Small intestine (tissue), 7 donors: ENCODE measurements around the gene R3HDM2. TPM values are rescaled to one million over a fixed set of nuclear protein-coding genes. Genes with fewer than 3 reads are reported as not detected.

Source experiments
- DNase-seq, 2 donors: peaks; one replicate each; pipeline versions ENCODE4 v3.0.0 to v3.0.0-alpha.2; 2013
- FAIRE-seq: peaks from 2 replicates; lab custom pipeline; 2012; peaks lifted over from hg19 to GRCh38; lab: Jason Lieb, UNC
- H3K27ac ChIP-seq, 3 donors: one replicate each; pipeline ENCODE4 v1.5.1; 2013; ENCODE audit warnings: low read length in 2 of 3, mild to moderate bottlenecking in 2 of 3, control low read depth in 1 of 3, inconsistent platforms in 1 of 3, low read depth in 1 of 3, moderate library complexity in 1 of 3
- H3K27me3 ChIP-seq, 3 donors: one replicate each; pipeline ENCODE4 v1.6.1; 2013; ENCODE audit warnings: low read length in 3 of 3, inconsistent platforms in 1 of 3; ENCODE audit not compliant: control insufficient read depth in 3 of 3, insufficient read depth in 3 of 3
- H3K36me3 ChIP-seq, 3 donors: one replicate each; pipeline ENCODE4 v1.6.1; 2013; ENCODE audit warnings: low read length in 3 of 3, inconsistent platforms in 1 of 3, low read depth in 1 of 3, mild to moderate bottlenecking in 1 of 3, moderate library complexity in 1 of 3; ENCODE audit not compliant: control insufficient read depth in 3 of 3, insufficient read depth in 2 of 3
- H3K4me1 ChIP-seq, 3 donors: one replicate each; pipeline ENCODE4 v1.6.1; 2013; ENCODE audit warnings: low read length in 2 of 3, inconsistent platforms in 1 of 3, low read depth in 1 of 3, mild to moderate bottlenecking in 1 of 3, moderate library complexity in 1 of 3; ENCODE audit not compliant: control insufficient read depth in 3 of 3, insufficient read depth in 2 of 3
- H3K4me3 ChIP-seq, 3 donors: one replicate each; pipeline ENCODE4 v1.5.1; 2013; ENCODE audit warnings: low read length in 3 of 3, control low read depth in 1 of 3, inconsistent platforms in 1 of 3, low read depth in 1 of 3, mild to moderate bottlenecking in 1 of 3, moderate library complexity in 1 of 3
- H3K9me3 ChIP-seq, 2 donors: one replicate each; pipeline ENCODE4 v1.6.1; 2013; ENCODE audit warnings: low read depth in 1 of 2, low read length in 1 of 2; ENCODE audit not compliant: control insufficient read depth in 2 of 2, insufficient read depth in 1 of 2
- WGBS, 3 donors: extraction: QIAGEN DNeasy Blood & Tissue Kit; methylation state at CpG; one replicate each; pipeline ENCODE4 v1.1.7; 2013; 5-methylcytosine and 5-hydroxymethylcytosine counted together
- polyA plus RNA-seq, 4 donors: library from polyadenylated mRNA; stranded (reverse) in 3 of 4; unstranded in 1 of 4; fragments of 200-250 nt in 3 of 4; fragments of 120-200 nt in 1 of 4; gene quantifications; one replicate each; pipeline versions ENCODE4 v1.2.1 to v1.2.3, GENCODE V29; 2013
- donor health status: healthy with polysubstance abuse.
- donor health status: control.
- donor health status: control.
- donor health status: Bipolar disorder and iron deficiency.
- donor health status: healthy.

The R3HDM2 gene
- polyA plus RNA-seq, 4 donors: 14.5 to 62.4 (median 18.7) TPM

DNA sequence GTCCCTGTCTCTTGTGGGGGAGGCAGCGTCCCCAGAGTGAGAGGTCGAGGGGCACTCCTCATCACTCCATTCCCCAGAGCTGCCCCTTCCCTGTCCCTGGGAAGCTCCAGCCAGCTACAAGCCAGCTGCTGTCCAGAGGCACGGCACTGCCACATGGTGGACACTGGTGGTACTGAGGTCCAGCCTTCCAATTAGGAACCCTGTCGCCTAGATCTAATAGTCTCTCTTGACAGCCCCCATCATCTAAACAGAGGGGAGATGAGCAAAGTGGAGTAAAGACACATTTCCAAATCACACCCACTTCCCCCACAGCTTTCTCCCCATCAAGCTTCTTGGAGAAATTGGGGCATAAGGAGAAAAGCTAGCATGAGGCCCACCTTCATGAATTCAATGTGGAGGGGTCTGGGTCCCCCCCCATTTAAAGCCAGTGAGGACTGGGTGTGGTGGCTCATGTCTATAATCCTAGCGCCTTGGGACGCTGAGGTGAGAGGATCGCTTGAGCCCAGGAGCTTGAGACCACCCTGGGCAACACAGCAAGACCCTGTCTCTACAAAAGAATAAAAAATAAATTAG is 22.2 kb upstream of the R3HDM2 start:
- 32 to 42% (median 32%) methylated on average over 7 of the region's 7 CpGs for WGBS, 3 donors
- no peak for FAIRE-seq
- Histone ChIP-seq H3K9me3 (peaks cover 0 to 7% of the 10 kb centered on the region in 2 donors), H3K36me3 (no peaks in the 10 kb centered on the region), H3K4me1 (peaks cover 0 to 59% (median 0%) of the 10 kb centered on the region in 3 donors), H3K27me3 (no peaks in the 10 kb centered on the region), H3K27ac (peak overlapping the region in 2 of 3 donors; percentile 28 to 89), H3K4me3 (no peak overlapping the region)
- DNase-seq: peak; percentile 66 to 86

GRCh38 chr12:57452181-57452936 is 21.5 kb upstream of the R3HDM2 start:
- Histone ChIP-seq H3K27me3 (no peaks in the 10 kb centered on the region), H3K27ac (peak overlapping the region in 2 of 3 donors; percentile 28 to 89), H3K36me3 (no peaks in the 10 kb centered on the region), H3K4me1 (peaks cover 0 to 59% (median 0%) of the 10 kb centered on the region in 3 donors), H3K4me3 (no peak overlapping the region), H3K9me3 (peaks cover 0 to 7% of the 10 kb centered on the region in 2 donors)
- 26 to 34% (median 33%) methylated on average over 9 of the region's 9 CpGs for WGBS, 3 donors
- DNase-seq (peak in 1 of 2 donors; percentile 87), FAIRE-seq (no peak)

GRCh38 chr12:57451233-57451778 is 20.5 kb upstream of the R3HDM2 start:
- 45 to 63% (median 48%) methylated on average over 6 of the region's 6 CpGs for WGBS, 3 donors
- FAIRE-seq: no peak
- peaks cover 0 to 57% (median 0%) of the 10 kb centered on the region in 3 donors for H3K4me1 ChIP-seq

DNA sequence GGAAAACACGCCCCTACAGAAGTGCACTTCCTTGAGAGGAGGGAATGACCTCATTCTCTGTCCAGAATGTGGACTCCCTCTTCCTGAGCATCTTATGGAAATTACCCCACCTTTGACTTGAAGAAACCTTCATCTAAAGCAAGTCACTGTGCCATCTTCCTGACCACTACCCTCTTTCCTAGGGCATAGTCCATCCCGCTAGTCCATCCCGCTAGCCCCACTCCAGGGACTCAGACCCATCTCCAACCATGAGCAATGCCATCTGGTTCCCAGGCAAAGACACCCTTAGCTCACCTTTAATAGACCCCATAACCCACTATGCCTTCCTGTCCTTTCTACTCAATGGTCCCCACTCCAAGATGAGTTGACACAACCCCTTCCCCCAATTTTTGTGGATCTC is 19.2 kb upstream of the R3HDM2 start:
- Histone ChIP-seq H3K27ac (no peak overlapping the region), H3K9me3 (peaks cover 0 to 7% of the 10 kb centered on the region in 2 donors), H3K36me3 (no peaks in the 10 kb centered on the region), H3K27me3 (no peaks in the 10 kb centered on the region), H3K4me1 (peaks cover 0 to 44% (median 0%) of the 10 kb centered on the region in 3 donors), H3K4me3 (no peak overlapping the region)
- WGBS, 3 donors: 85 to 95% (median 86%) methylated on average over 3 of the region's 3 CpGs
- FAIRE-seq: no peak
- DNase-seq: no peak

More at GRCh38 chr12:57451233-57451778, 20.5 kb upstream of the R3HDM2 start:
- H3K4me3 ChIP-seq: no peak overlapping the region
- no peaks in the 10 kb centered on the region for H3K36me3 ChIP-seq
- peak in 1 of 2 donors; percentile 76 for DNase-seq
- peaks cover 0 to 7% of the 10 kb centered on the region in 2 donors for H3K9me3 ChIP-seq
- peak overlapping the region in 1 of 3 donors; percentile 89 for H3K27ac ChIP-seq
- no peaks in the 10 kb centered on the region for H3K27me3 ChIP-seq

GRCh38 chr12:57449375-57449774 is 18.5 kb upstream of the R3HDM2 start:
- H3K9me3 ChIP-seq: peaks cover 0 to 7% of the 10 kb centered on the region in 2 donors
- H3K27me3 ChIP-seq: no peaks in the 10 kb centered on the region
- FAIRE-seq (no peak), DNase-seq (no peak)
- H3K4me3 ChIP-seq: no peak overlapping the region
- peaks cover 0 to 38% (median 0%) of the 10 kb centered on the region in 3 donors for H3K4me1 ChIP-seq
- H3K27ac ChIP-seq: no peak overlapping the region
- 96 to 98% (median 97%) methylated on average over 7 of the region's 7 CpGs for WGBS, 3 donors
- H3K36me3 ChIP-seq: no peaks in the 10 kb centered on the region

DNA sequence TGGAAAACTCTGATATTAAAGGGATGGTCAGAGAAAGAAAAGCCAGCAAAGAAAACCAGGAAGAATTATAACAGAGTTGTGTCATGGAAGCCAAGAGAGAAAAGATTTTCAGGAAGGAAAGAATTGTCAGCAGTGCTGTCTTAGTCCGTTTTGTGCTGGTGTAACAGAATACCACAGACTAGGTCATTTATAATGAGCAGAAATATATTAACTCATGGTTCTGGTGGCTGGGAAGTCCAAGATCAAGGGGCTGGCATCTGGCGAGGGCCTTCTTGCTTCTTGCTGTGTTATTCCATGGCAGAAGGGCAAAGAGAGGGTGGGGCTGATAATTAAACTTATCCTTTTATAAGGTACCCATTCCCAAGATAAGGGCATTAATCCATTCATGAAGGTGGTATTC is 17.8 kb upstream of the R3HDM2 start:
- Histone ChIP-seq H3K36me3 (no peaks in the 10 kb centered on the region), H3K27ac (no peak overlapping the region), H3K4me1 (peaks cover 0 to 32% (median 0%) of the 10 kb centered on the region in 3 donors), H3K27me3 (no peaks in the 10 kb centered on the region), H3K9me3 (peaks cover 0 to 7% of the 10 kb centered on the region in 2 donors), H3K4me3 (no peak overlapping the region)
- no peak for DNase-seq
- 82 to 87% (median 87%) methylated on average over 2 of the region's 2 CpGs for WGBS, 3 donors
- no peak for FAIRE-seq

- Histone ChIP-seq H3K4me1 (peaks cover 0 to 13% (median 0%) of the 10 kb centered on the region in 3 donors), H3K27ac (no peak overlapping the region), H3K36me3 (no peaks in the 10 kb centered on the region), H3K27me3 (no peaks in the 10 kb centered on the region), H3K9me3 (peaks cover 0 to 11% of the 10 kb centered on the region in 2 donors), H3K4me3 (no peak overlapping the region)
- DNase-seq (no peak), FAIRE-seq (no peak)
- WGBS, 3 donors: 97 to 99% (median 98%) methylated on average over 6 of the region's 6 CpGs
Measured at GRCh38 chr12:57446292-57446960, 15.6 kb upstream of the R3HDM2 start.

- no peak for FAIRE-seq
- Histone ChIP-seq H3K4me1 (no peaks in the 10 kb centered on the region), H3K27ac (no peak overlapping the region), H3K9me3 (peaks cover 0 to 11% of the 10 kb centered on the region in 2 donors), H3K36me3 (no peaks in the 10 kb centered on the region), H3K4me3 (no peak overlapping the region), H3K27me3 (no peaks in the 10 kb centered on the region)
- WGBS, 3 donors: 78 to 80% (median 79%) methylated on average over 5 of the region's 5 CpGs
- no peak for DNase-seq
Measured at GRCh38 chr12:57444744-57445143, 13.9 kb upstream of the R3HDM2 start.
